Kidney epithelial cell (primary cell): Measurements from ENCODE around the gene PRMT5. TPM values are rescaled to one million over a fixed set of nuclear protein-coding genes. Genes with fewer than 3 reads are reported as not detected.

Experiments used
- DNase-seq: peaks from one replicate; pipeline ENCODE4 v3.0.0-alpha.2; 2010; ENCODE audit warnings: low read depth
- H3K27me3 ChIP-seq: 2 replicates; pipeline ENCODE4 v1.6.0; 2011; ENCODE audit warnings: low read length; ENCODE audit not compliant: control insufficient read depth, insufficient read depth
- H3K36me3 ChIP-seq: 2 replicates; pipeline ENCODE4 v1.5.1; 2011; ENCODE audit warnings: low read length; ENCODE audit not compliant: control insufficient read depth, insufficient read depth
- H3K4me3 ChIP-seq: 2 replicates; pipeline ENCODE4 v1.5.1; 2011; ENCODE audit warnings: low read depth, mild to moderate bottlenecking, control low read depth, low read length
- CTCF ChIP-seq: IDR thresholded peaks from 2 replicates; pipeline ENCODE4 v1.5.1; 2011; ENCODE audit warnings: mild to moderate bottlenecking, moderate library complexity, low read length, control low read depth, inconsistent platforms; ENCODE audit not compliant: insufficient read depth, poor library complexity, severe bottlenecking
- total RNA-seq: library from RNA; depleted of rRNA; stranded (reverse); fragments of >200 nt; gene quantifications from 2 replicates; pipeline ENCODE4 v1.2.3, GENCODE V29; 2015

Gene PRMT5
- total RNA-seq, 1 donor from 2014 or later, result 94.0 TPM

- DNase-seq, result no peak
- no peak overlapping the region for H3K4me3 ChIP-seq
- no peaks in the 10 kb centered on the region for H3K36me3 ChIP-seq
- H3K27me3 ChIP-seq, result no peaks in the 10 kb centered on the region
- TF ChIP-seq CTCF, result no peak
Observed at GRCh38 chr14:22888662-22889061, 40.5 kb downstream of the PRMT5 start.

- peak overlapping the region; percentile 63 for H3K4me3 ChIP-seq
- no peaks in the 10 kb centered on the region for H3K27me3 ChIP-seq
- no peaks in the 10 kb centered on the region for H3K36me3 ChIP-seq
- DNase-seq, result no peak
- no peak for TF ChIP-seq CTCF
Observed at GRCh38 chr14:22887990-22888378, 41.2 kb downstream of the PRMT5 start.

- DNase-seq, result peak; percentile 92
Observed at GRCh38 chr14:22887260-22887989, 41.8 kb downstream of the PRMT5 start.

GRCh38 chr14:22886500-22887259 lies 42.5 kb downstream of the PRMT5 start:
- Histone ChIP-seq H3K4me3 (peak overlapping the region; percentile 63), H3K36me3 (no peaks in the 10 kb centered on the region), H3K27me3 (no peaks in the 10 kb centered on the region)
- peak; percentile 21 for TF ChIP-seq CTCF
- no peak for DNase-seq

More at GRCh38 chr14:22887260-22887989, 41.8 kb downstream of the PRMT5 start:
- H3K27me3 ChIP-seq, result no peaks in the 10 kb centered on the region
- TF ChIP-seq CTCF, result no peak
- peak overlapping the region; percentile 63 for H3K4me3 ChIP-seq
- no peaks in the 10 kb centered on the region for H3K36me3 ChIP-seq

GRCh38 chr14:22885975-22886374 lies 43.2 kb downstream of the PRMT5 start:
- TF ChIP-seq CTCF, result no peak
- DNase-seq, result no peak
- Histone ChIP-seq H3K27me3 (no peaks in the 10 kb centered on the region), H3K36me3 (no peaks in the 10 kb centered on the region), H3K4me3 (peak overlapping the region; percentile 63)
